Smooth muscle cell (in vitro differentiated cells): ENCODE results near the gene GANC. TPM values are rescaled to one million over a fixed set of nuclear protein-coding genes. Genes with fewer than 3 reads are reported as not detected.

Experiments used
- DNase-seq: peaks from one replicate; lab custom pipeline; 2025; ENCODE audit not compliant: unreplicated experiment; lab: John Stamatoyannopoulos, UW
- H2AFZ ChIP-seq: fragments of 200-600 bp; sonication (generic); 2 replicates; pipeline ENCODE4 v1.6.0; 2016; ENCODE audit warnings: antibody characterized with exemption, low read depth, mild to moderate bottlenecking
- H3F3A ChIP-seq: fragments of 200-600 bp; sonication (generic); 2 replicates; pipeline ENCODE4 v1.6.0; 2017; ENCODE audit warnings: antibody characterized with exemption, low read depth
- H3K27ac ChIP-seq: fragments of 200-600 bp; sonication (generic); 2 replicates; pipeline ENCODE4 v1.5.1; 2016; ENCODE audit warnings: low read depth, mild to moderate bottlenecking
- H3K27me3 ChIP-seq: fragments of 200-600 bp; sonication (generic); 2 replicates; pipeline ENCODE4 v1.6.1; 2016; ENCODE audit warnings: low read depth, mild to moderate bottlenecking
- H3K36me3 ChIP-seq: fragments of 200-600 bp; sonication (generic); 2 replicates; pipeline ENCODE4 v1.5.1; 2016; ENCODE audit warnings: low read depth
- H3K4me1 ChIP-seq: fragments of 200-600 bp; sonication (generic); 2 replicates; pipeline ENCODE4 v1.5.1; 2016; ENCODE audit warnings: low read depth
- H3K4me2 ChIP-seq: fragments of 200-600 bp; sonication (generic); 2 replicates; pipeline ENCODE4 v1.6.0; 2016; ENCODE audit warnings: mild to moderate bottlenecking
- H3K4me3 ChIP-seq: fragments of 200-600 bp; sonication (generic); 2 replicates; pipeline ENCODE4 v1.5.1; 2016; ENCODE audit warnings: mild to moderate bottlenecking
- H3K79me2 ChIP-seq: fragments of 200-600 bp; sonication (generic); 2 replicates; pipeline ENCODE4 v1.6.0; 2016; ENCODE audit warnings: low read depth, mild to moderate bottlenecking
- H3K9ac ChIP-seq: fragments of 200-600 bp; sonication (generic); 2 replicates; pipeline ENCODE4 v1.6.0; 2016; ENCODE audit warnings: low read depth
- H3K9me3 ChIP-seq: fragments of 200-600 bp; sonication (generic); replicated peaks from 2 replicates; pipeline ENCODE4 v1.5.1; 2016; ENCODE audit warnings: low read depth
- H4K20me1 ChIP-seq: fragments of 200-600 bp; sonication (generic); 2 replicates; pipeline ENCODE4 v1.6.0; 2016; ENCODE audit warnings: low read depth
- CTCF ChIP-seq: fragments of 200-600 bp; sonication (generic); IDR thresholded peaks from 2 replicates; pipeline ENCODE4 v1.5.1; 2017; ENCODE audit warnings: borderline replicate concordance, mild to moderate bottlenecking, antibody characterized with exemption; ENCODE audit not compliant: insufficient read depth, poor library complexity, severe bottlenecking
- WGBS: methylation state at CpG from one replicate; pipeline ENCODE4 v1.1.7; 2016; ENCODE audit warnings: low lambda C conversion rate; 5-methylcytosine and 5-hydroxymethylcytosine counted together
- polyA plus RNA-seq: library from polyadenylated mRNA; unstranded; fragments of >200 nt; fragmentation: Nextera tagmentation; extraction: Ambion mirVana; gene quantifications from 2 replicates; pipeline ENCODE4 v1.2.1, GENCODE V29; 2016
- total RNA-seq: library from RNA; depleted of rRNA; stranded (reverse); fragments of >200 nt; gene quantifications from 2 replicates; pipeline ENCODE4 v1.2.3, GENCODE V29; 2014

Gene GANC
- total and polyA plus RNA-seq, 2 experiments from 2014 or later, result 12.6 to 13.1 TPM

- Histone ChIP-seq H3K27me3 (no peaks in the 10 kb centered on the region), H3K9me3 (no peaks in the 10 kb centered on the region), H3K9ac (no peak overlapping the region), H3K27ac (no peak overlapping the region), H2AFZ (no peak overlapping the region), H3K4me3 (no peak overlapping the region), H4K20me1 (no peaks in the 10 kb centered on the region), H3K4me1 (no peaks in the 10 kb centered on the region), H3K4me2 (no peak overlapping the region), H3F3A (no peaks in the 10 kb centered on the region), H3K36me3 (no peaks in the 10 kb centered on the region), H3K79me2 (no peaks in the 10 kb centered on the region)
- TF ChIP-seq CTCF, result no peak
- DNase-seq, result no peak
- WGBS, result 98% methylated on average over 5 of the region's 5 CpGs
Observed at GRCh38 chr15:42375252-42375651, 102.3 kb downstream of the GANC start.

DNA sequence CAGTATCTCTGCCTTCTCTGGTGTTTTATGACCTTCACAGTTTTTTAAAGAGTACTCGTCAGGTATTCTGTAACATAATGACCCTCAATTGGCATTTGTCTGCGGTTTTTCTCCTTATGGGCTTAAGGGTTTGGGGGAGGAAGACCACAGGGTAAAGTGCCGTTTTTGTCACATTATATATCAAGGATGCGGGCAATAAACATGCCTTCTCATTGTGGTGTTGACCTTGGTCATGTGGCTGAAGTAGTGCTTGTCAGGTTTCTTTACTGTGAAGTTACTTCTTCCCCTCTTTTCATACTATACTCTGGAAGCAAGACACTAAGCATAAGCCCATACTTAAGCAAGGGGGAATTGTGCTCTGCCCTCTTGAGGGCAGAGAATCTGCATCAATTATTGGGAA, 102.9 kb downstream of the GANC start:
- DNase-seq, result no peak
- Histone ChIP-seq H3K27me3 (no peaks in the 10 kb centered on the region), H3K4me1 (no peaks in the 10 kb centered on the region), H3K4me2 (no peak overlapping the region), H3K27ac (no peak overlapping the region), H3K9me3 (no peaks in the 10 kb centered on the region), H2AFZ (no peak overlapping the region), H3K4me3 (no peak overlapping the region), H3F3A (no peaks in the 10 kb centered on the region), H3K9ac (no peak overlapping the region), H3K79me2 (no peaks in the 10 kb centered on the region), H4K20me1 (no peaks in the 10 kb centered on the region), H3K36me3 (no peaks in the 10 kb centered on the region)
- WGBS, result 78% methylated on average over 4 of the region's 4 CpGs
- no peak for TF ChIP-seq CTCF

DNA sequence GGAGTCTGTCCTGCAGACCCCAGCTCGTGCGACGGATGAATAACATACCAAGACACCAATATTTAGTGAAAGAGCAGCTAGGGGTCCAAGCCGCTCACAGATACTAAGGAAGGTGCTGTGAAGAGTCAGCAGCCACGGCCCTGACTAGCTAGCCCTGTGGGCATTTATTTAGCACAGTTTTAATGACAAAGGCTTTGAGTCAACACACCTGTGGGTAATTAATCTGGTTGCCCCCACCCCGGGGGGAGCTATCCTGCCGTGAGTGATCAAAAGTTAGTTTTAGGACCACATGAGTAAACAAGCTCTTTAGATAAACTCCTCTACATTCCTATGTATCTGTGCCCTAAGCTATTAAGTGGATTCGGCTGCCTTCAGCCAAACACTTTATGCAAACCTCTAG, 105.0 kb downstream of the GANC start:
- no peaks in the 10 kb centered on the region for H3K79me2 ChIP-seq
- no peaks in the 10 kb centered on the region for H3F3A ChIP-seq
- H3K27me3 ChIP-seq, result no peaks in the 10 kb centered on the region
- TF ChIP-seq CTCF, result no peak
- no peak overlapping the region for H3K4me2 ChIP-seq
- H2AFZ ChIP-seq, result no peak overlapping the region
- H3K4me1 ChIP-seq, result no peaks in the 10 kb centered on the region
- no peak overlapping the region for H3K4me3 ChIP-seq
- H3K27ac ChIP-seq, result no peak overlapping the region
- 88% methylated on average over 8 of the region's 8 CpGs for WGBS
- H4K20me1 ChIP-seq, result no peaks in the 10 kb centered on the region
- DNase-seq, result no peak
- no peaks in the 10 kb centered on the region for H3K36me3 ChIP-seq
- no peaks in the 10 kb centered on the region for H3K9me3 ChIP-seq
- H3K9ac ChIP-seq, result no peak overlapping the region

- Histone ChIP-seq H4K20me1 (no peaks in the 10 kb centered on the region), H2AFZ (no peak overlapping the region), H3K4me2 (no peak overlapping the region), H3K4me3 (no peak overlapping the region), H3F3A (no peaks in the 10 kb centered on the region), H3K4me1 (no peaks in the 10 kb centered on the region), H3K36me3 (no peaks in the 10 kb centered on the region), H3K9me3 (no peaks in the 10 kb centered on the region), H3K27me3 (no peaks in the 10 kb centered on the region), H3K79me2 (no peaks in the 10 kb centered on the region), H3K9ac (no peak overlapping the region), H3K27ac (no peak overlapping the region)
- DNase-seq, result no peak
- TF ChIP-seq CTCF, result no peak
- WGBS, result 40% methylated on average over 4 of the region's 4 CpGs
Observed at GRCh38 chr15:42384597-42384996, 111.6 kb downstream of the GANC start.
